IMR-90 (cell line): ENCODE measurements around the gene ACOX3. TPM values are rescaled to one million over a fixed set of nuclear protein-coding genes. Genes with fewer than 3 reads are reported as not detected.

Source experiments
- ATAC-seq: fragments of 200-7000 bp; cut with Tn5 transposase; 2 replicates; pipeline ENCODE4 v1.9.1; 2020; ENCODE audit warnings: low read depth, mild to moderate bottlenecking, moderate library complexity
- BruUV-seq: library from RNA; stranded (reverse); fragments of 400-500 nt; replicated peaks from 2 replicates; lab custom pipeline; 2021; lab: Mats Ljungman, UMichigan
- CTCF ChIA-PET: fragments of 300-600 bp; formaldehyde crosslinking; extraction: SDS; loops from one replicate; lab custom pipeline; 2021; ENCODE audit warnings: antibody characterized with exemption; lab: Yijun Ruan, JAX
- POLR2A ChIA-PET: fragments of 300-600 bp; sonication (Branson Sonifier 250); formaldehyde crosslinking; loops from one replicate; lab custom pipeline; 2022; ENCODE audit warnings: antibody characterized with exemption; ENCODE audit not compliant: unreplicated experiment; lab: Charles Lee
- DNase-seq: peaks from one replicate; pipeline ENCODE4 v3.0.0; 2013
- H2AFZ ChIP-seq: replicated peaks from 2 replicates; pipeline ENCODE3; 2013; ENCODE audit warnings: low read length, mild to moderate bottlenecking; ENCODE audit not compliant: poor library complexity
- H2AK5ac ChIP-seq: 2 replicates; pipeline ENCODE4 v1.6.1; 2013; ENCODE audit warnings: low read depth, low read length, inconsistent platforms
- H2AK9ac ChIP-seq: replicated peaks from 2 replicates; pipeline ENCODE3; 2013; ENCODE audit warnings: mild to moderate bottlenecking, low read depth, low read length, moderate library complexity; ENCODE audit not compliant: poor library complexity
- H2BK120ac ChIP-seq: 2 replicates; pipeline ENCODE4 v1.6.1; 2013; ENCODE audit warnings: low read depth, low read length, inconsistent platforms
- H2BK15ac ChIP-seq: 3 replicates; pipeline ENCODE4 v1.6.1; 2013; ENCODE audit warnings: low read depth, low read length, inconsistent platforms
- H2BK20ac ChIP-seq: 2 replicates; pipeline ENCODE4 v1.6.1; 2013; ENCODE audit warnings: low read depth, mild to moderate bottlenecking, inconsistent platforms, low read length, moderate library complexity
- H2BK5ac ChIP-seq: 2 replicates; pipeline ENCODE4 v1.6.1; 2013; ENCODE audit warnings: mild to moderate bottlenecking, low read depth, low read length, inconsistent platforms; ENCODE audit not compliant: poor library complexity, severe bottlenecking
- H3K14ac ChIP-seq: replicated peaks from 2 replicates; pipeline ENCODE4 v1.6.1; 2013; ENCODE audit warnings: low read depth, low read length, inconsistent platforms
- H3K18ac ChIP-seq: 2 replicates; pipeline ENCODE4 v1.6.1; 2013; ENCODE audit warnings: low read depth, low read length, control low read depth
- H3K23ac ChIP-seq: 2 replicates; pipeline ENCODE4 v1.6.1; 2013; ENCODE audit warnings: low read depth, low read length, inconsistent platforms
- H3K27ac ChIP-seq: 2 replicates; pipeline ENCODE4 v1.5.1; 2013; ENCODE audit warnings: mild to moderate bottlenecking, control low read depth, low read length; ENCODE audit not compliant: insufficient read depth
- H3K27me3 ChIP-seq: 2 replicates; pipeline ENCODE4 v1.6.1; 2013; ENCODE audit warnings: low read length; ENCODE audit not compliant: control insufficient read depth, insufficient read depth
- H3K36me3 ChIP-seq: 2 replicates; pipeline ENCODE4 v1.6.1; 2013; ENCODE audit warnings: low read length, mixed read lengths; ENCODE audit not compliant: control insufficient read depth, insufficient read depth
- H3K4ac ChIP-seq: 2 replicates; pipeline ENCODE4 v1.6.1; 2013; ENCODE audit warnings: low read depth, low read length, inconsistent platforms
- H3K4me1 ChIP-seq: 2 replicates; pipeline ENCODE4 v1.6.1; 2013; ENCODE audit warnings: low read length, mixed read lengths; ENCODE audit not compliant: control insufficient read depth, insufficient read depth
- H3K4me2 ChIP-seq: 2 replicates; pipeline ENCODE4 v1.6.1; 2013; ENCODE audit warnings: low read depth, mild to moderate bottlenecking, control low read depth, low read length, moderate library complexity
- H3K4me3 ChIP-seq: 2 replicates; pipeline ENCODE4 v1.5.1; 2013; ENCODE audit warnings: low read depth, mild to moderate bottlenecking, control low read depth, low read length, moderate library complexity; ENCODE audit not compliant: insufficient read depth
- H3K56ac ChIP-seq: 2 replicates; pipeline ENCODE4 v1.6.1; 2013; ENCODE audit warnings: low read length, inconsistent platforms; ENCODE audit not compliant: insufficient read depth; ENCODE audit errors: extremely low read depth
- H3K79me1 ChIP-seq, 2 experiments: 2 replicates each; pipeline ENCODE4 v1.6.1; 2013; ENCODE audit warnings: low read length in 2 of 2, inconsistent platforms in 1 of 2, low read depth in 1 of 2
- H3K9ac ChIP-seq: 2 replicates; pipeline ENCODE4 v1.6.1; 2013; ENCODE audit warnings: low read depth, low read length, control low read depth
- H3K9me1 ChIP-seq: 2 replicates; pipeline ENCODE4 v1.6.1; 2013; ENCODE audit warnings: low read length, inconsistent platforms; ENCODE audit not compliant: insufficient read depth
- H3K9me3 ChIP-seq: 2 replicates; pipeline ENCODE4 v1.6.1; 2013; ENCODE audit warnings: low read length; ENCODE audit not compliant: control insufficient read depth, insufficient read depth
- H4K20me1 ChIP-seq: 2 replicates; pipeline ENCODE4 v1.6.1; 2013; ENCODE audit warnings: low read length, inconsistent platforms; ENCODE audit not compliant: insufficient read depth
- H4K5ac ChIP-seq: 2 replicates; pipeline ENCODE4 v1.6.1; 2013; ENCODE audit warnings: mild to moderate bottlenecking, low read depth, low read length, control low read depth
- H4K8ac ChIP-seq, 2 experiments: 2 replicates each; pipeline ENCODE4 v1.6.1; 2013; ENCODE audit warnings: low read depth in 2 of 2, low read length in 2 of 2, control low read depth in 1 of 2, inconsistent platforms in 1 of 2
- H4K91ac ChIP-seq: 2 replicates; pipeline ENCODE4 v1.6.1; 2013; ENCODE audit warnings: low read depth, low read length, inconsistent platforms; ENCODE audit not compliant: insufficient read depth
- BHLHE40 ChIP-seq: fragments of 150-350 bp; IDR thresholded peaks from 2 replicates; pipeline ENCODE4 v1.6.1; 2016; ENCODE audit warnings: mild to moderate bottlenecking, low read depth, low read length
- CEBPB ChIP-seq: IDR thresholded peaks from 2 replicates; pipeline ENCODE4 v1.6.1; 2012; ENCODE audit warnings: low read depth, low read length, improper control_type of control experiment
- WGBS, 2 experiments: methylation state at CpG; one replicate each; pipeline versions ENCODE4 v1.1.5 to v1.1.7; 2013; ENCODE audit warnings: missing lambda C conversion rate in 2 of 2; ENCODE audit not compliant: insufficient read length in 1 of 2; ENCODE audit errors: extremely low coverage in 2 of 2; 5-methylcytosine and 5-hydroxymethylcytosine counted together
- dilution Hi-C: fragments of 300-500 bp; cut with HindIII; formaldehyde crosslinking; loops from one replicate; pipeline ENCODE4 v1.14.3; 2018; ENCODE audit warnings: low sequenced_read_pairs; ENCODE audit not compliant: unreplicated experiment
- in situ Hi-C: fragments of 300-500 bp; cut with MboI; formaldehyde crosslinking; loops from 3 replicates; pipeline ENCODE4 v1.14.3; 2019; ENCODE audit warnings: low sequenced_read_pairs, inconsistent platforms, mixed read lengths
- intact Hi-C: fragments of 100-400 bp; cut with micrococcal nuclease; formaldehyde crosslinking; loops from 2 replicates; pipeline ENCODE4 v1.10.0; 2022
- polyA plus RNA-seq, 3 experiments: library from polyadenylated mRNA; depleted of rRNA; stranded (reverse); fragments of >200 nt; gene quantifications; 2 replicates each; pipeline ENCODE4 v1.2.3, GENCODE V29; 2012; ENCODE audit warnings: low replicate concordance in 1 of 3
- total RNA-seq: library from RNA; depleted of rRNA; stranded (reverse); fragments of >200 nt; gene quantifications from 2 replicates; pipeline ENCODE4 v1.2.3, GENCODE V29; 2012
- TF ChIP-seq, protein P1 (sequence below): conservative IDR thresholded peaks from 2 replicates; pipeline ENCODE4 v1.5.1; 2012; ENCODE audit warnings: mild to moderate bottlenecking, low read depth, low read length, improper control_type of control experiment

Gene ACOX3
- total and polyA plus RNA-seq, 2 of the 4 experiments (the other 2 are of a cell fraction), result 15.2 to 25.8 TPM

DNA sequence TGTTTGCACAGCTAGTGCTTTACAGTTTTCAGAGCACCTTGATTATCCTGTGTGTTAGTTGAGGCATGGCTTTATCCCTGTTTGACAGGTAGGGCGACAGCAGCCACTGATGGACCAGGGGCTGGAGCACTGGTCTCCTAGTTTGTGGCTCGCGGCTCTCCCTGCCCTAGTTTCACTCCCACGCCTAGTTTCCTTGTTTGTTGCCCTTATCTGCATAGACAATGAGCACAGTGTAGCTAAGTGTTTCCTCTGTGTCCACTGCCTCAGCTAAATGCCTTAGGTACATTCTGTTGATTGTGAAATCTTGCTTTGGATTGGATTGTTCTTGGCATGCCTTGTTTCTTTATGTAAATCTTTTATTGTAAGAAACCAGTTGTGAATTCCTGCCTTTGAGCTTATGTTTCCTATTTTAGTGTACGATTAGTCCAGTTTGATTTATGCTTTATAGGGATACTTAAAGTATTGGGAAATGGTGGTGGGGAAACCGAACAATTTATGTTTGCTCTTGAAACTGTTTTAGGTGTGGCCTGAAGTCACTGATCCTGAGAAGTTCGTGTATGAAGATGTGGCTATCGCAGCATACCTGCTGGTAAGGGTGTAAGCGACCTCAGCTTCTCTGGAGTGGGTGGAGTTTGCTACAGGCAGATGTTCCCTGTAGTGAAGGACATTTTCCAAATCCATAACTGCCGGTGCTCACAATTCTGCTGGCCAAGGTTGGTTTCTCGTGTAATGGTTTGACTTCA lies 11.1 kb upstream of the ACOX3 start:
- H2BK120ac ChIP-seq, result no peak overlapping the region
- no peak overlapping the region for H3K18ac ChIP-seq
- no peak overlapping the region for H2AK9ac ChIP-seq
- no peak overlapping the region for H3K4me2 ChIP-seq
- no peak overlapping the region for H2AFZ ChIP-seq
- peaks cover 3% of the 10 kb centered on the region; the same call in 1 of the 2 replicates for H4K20me1 ChIP-seq
- no peak overlapping the region for H2BK15ac ChIP-seq
- peaks cover 51% of the 10 kb centered on the region for H3K36me3 ChIP-seq
- no peak overlapping the region for H3K4me3 ChIP-seq
- H3K79me1 ChIP-seq, result peaks cover 2 to 3% of the 10 kb centered on the region in 2 experiments
- no peaks in the 10 kb centered on the region for H3K9me3 ChIP-seq
- H2BK5ac ChIP-seq, result no peak overlapping the region
- no TSS peak for BruUV-seq
- ATAC-seq, result no peak
- H3K56ac ChIP-seq, result no peak overlapping the region
- no peak overlapping the region for H2AK5ac ChIP-seq
- H3K4me1 ChIP-seq, result no peaks in the 10 kb centered on the region
- H3K9me1 ChIP-seq, result no peaks in the 10 kb centered on the region
- WGBS, 2 experiments, result 93% methylated on average over 2 of the region's 11 CpGs; no CpG with 5 or more reads in 1 of the 2 experiments
- no peak overlapping the region for H3K27ac ChIP-seq
- dilution Hi-C loops, result no loop called here
- no peaks in the 10 kb centered on the region for H3K27me3 ChIP-seq
- no peak overlapping the region for H4K91ac ChIP-seq
- H4K8ac ChIP-seq, result no peak overlapping the region
- DNase-seq, result no peak
- intact Hi-C loops, result no loop called here
- H2BK20ac ChIP-seq, result no peak overlapping the region
- no peak overlapping the region for H3K23ac ChIP-seq
- H3K14ac ChIP-seq, result no peak overlapping the region
- POLR2A ChIA-PET, result interaction anchor here (0.6 kb wide), 1 partner anchor 66 kb away, joined by 3 read pairs; no protein-coding TSS in a partner anchor
- H3K9ac ChIP-seq, result no peak overlapping the region
- CTCF ChIA-PET, result interaction anchor here (1.0 kb wide), 1 partner anchor 12 kb away, joined by 4 read pairs; no protein-coding TSS in a partner anchor
- TF ChIP-seq CEBPB (peak; percentile 46; the same call in 1 of the 2 replicates), BHLHE40 (no peak)
- TF ChIP-seq, protein P1, sequence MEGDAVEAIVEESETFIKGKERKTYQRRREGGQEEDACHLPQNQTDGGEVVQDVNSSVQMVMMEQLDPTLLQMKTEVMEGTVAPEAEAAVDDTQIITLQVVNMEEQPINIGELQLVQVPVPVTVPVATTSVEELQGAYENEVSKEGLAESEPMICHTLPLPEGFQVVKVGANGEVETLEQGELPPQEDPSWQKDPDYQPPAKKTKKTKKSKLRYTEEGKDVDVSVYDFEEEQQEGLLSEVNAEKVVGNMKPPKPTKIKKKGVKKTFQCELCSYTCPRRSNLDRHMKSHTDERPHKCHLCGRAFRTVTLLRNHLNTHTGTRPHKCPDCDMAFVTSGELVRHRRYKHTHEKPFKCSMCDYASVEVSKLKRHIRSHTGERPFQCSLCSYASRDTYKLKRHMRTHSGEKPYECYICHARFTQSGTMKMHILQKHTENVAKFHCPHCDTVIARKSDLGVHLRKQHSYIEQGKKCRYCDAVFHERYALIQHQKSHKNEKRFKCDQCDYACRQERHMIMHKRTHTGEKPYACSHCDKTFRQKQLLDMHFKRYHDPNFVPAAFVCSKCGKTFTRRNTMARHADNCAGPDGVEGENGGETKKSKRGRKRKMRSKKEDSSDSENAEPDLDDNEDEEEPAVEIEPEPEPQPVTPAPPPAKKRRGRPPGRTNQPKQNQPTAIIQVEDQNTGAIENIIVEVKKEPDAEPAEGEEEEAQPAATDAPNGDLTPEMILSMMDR, result no peak
- H3K4ac ChIP-seq, result no peak overlapping the region
- in situ Hi-C loops, result no loop called here
- H4K5ac ChIP-seq, result no peak overlapping the region
